Loucy (cell line): ENCODE measurements around the gene MIB1.

ENCODE experiments used
- EZH2phosphoT487 ChIP-seq: fragments of 200-600 bp; IDR thresholded peaks from 2 replicates; pipeline ENCODE4 v1.6.1; 2018; ENCODE audit warnings: antibody characterized with exemption, mild to moderate bottlenecking, moderate library complexity, borderline replicate concordance
- TF ChIP-seq, protein P1 (sequence below): fragments of 200-600 bp; sonication (generic); conservative IDR thresholded peaks from 2 replicates; pipeline ENCODE4 v1.5.1; 2014; ENCODE audit warnings: mild to moderate bottlenecking, antibody characterized with exemption, low read length

DNA sequence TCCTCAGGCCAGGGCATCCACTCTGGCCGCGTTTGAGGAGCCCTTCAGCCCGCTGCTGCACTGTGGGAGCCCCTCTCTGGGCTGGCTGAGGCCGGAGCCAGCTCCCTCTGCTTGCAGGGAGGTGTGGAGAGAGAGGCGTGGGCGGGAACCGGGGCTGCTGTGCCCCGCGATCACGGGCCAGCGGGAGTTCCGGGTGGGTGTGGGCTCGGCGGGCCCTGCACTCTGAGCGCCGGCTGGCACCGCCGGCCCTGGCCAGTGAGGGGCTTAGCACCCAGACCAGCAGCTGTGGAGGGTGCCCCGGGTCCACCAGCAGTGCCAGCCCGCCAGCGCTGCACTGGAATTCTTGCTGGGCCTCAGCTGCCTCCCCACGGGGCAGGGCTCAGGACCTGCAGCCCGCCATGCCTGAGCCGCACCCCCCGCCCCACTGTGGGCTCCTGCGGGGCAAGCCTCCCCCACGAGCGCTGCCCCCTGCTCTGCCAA lies 34.2 kb upstream of the MIB1 start:
- TF ChIP-seq EZH2phosphoT487: no peak
- TF ChIP-seq, protein P1, sequence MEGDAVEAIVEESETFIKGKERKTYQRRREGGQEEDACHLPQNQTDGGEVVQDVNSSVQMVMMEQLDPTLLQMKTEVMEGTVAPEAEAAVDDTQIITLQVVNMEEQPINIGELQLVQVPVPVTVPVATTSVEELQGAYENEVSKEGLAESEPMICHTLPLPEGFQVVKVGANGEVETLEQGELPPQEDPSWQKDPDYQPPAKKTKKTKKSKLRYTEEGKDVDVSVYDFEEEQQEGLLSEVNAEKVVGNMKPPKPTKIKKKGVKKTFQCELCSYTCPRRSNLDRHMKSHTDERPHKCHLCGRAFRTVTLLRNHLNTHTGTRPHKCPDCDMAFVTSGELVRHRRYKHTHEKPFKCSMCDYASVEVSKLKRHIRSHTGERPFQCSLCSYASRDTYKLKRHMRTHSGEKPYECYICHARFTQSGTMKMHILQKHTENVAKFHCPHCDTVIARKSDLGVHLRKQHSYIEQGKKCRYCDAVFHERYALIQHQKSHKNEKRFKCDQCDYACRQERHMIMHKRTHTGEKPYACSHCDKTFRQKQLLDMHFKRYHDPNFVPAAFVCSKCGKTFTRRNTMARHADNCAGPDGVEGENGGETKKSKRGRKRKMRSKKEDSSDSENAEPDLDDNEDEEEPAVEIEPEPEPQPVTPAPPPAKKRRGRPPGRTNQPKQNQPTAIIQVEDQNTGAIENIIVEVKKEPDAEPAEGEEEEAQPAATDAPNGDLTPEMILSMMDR: no peak
